ENCODE data around the gene SGPP2. TPM values are rescaled to one million over a fixed set of nuclear protein-coding genes. Genes with fewer than 3 reads are reported as not detected.
A peak's percentile ranks its signal among the peaks of the same experiment; 100 is the strongest.

The SGPP2 gene
- polyA plus RNA-seq, 2 of the 4 experiments (the other 2 are of a cell fraction) = 0.10 to 0.26 TPM

- POLR2A ChIA-PET = no interaction called here
- no peak overlapping the region for H3K27ac ChIP-seq
- FAIRE-seq = no peak
- no peak for ATAC-seq
- H3K9me3 ChIP-seq = no peaks in the 10 kb centered on the region
- H3K4me2 ChIP-seq = no peak overlapping the region
- DNase-seq (ENCODE audit: low read depth in 1 of 2, low spot score in 1 of 2) = no peak
- 30% methylated on average over 8 of the region's 8 CpGs for WGBS (ENCODE audit: missing lambda C conversion rate)
- CTCF ChIA-PET = no interaction called here
- H3K4me3 ChIP-seq = no peak overlapping the region
- no peak for TF ChIP-seq RNF2 (IDR thresholded peaks at IDR 0.05; ENCODE audit: borderline replicate concordance, low read depth)
- H3K4me1 ChIP-seq = no peaks in the 10 kb centered on the region
Measured at GRCh38 chr2:222404151-222404905, 20.0 kb upstream of the SGPP2 start.

DNA sequence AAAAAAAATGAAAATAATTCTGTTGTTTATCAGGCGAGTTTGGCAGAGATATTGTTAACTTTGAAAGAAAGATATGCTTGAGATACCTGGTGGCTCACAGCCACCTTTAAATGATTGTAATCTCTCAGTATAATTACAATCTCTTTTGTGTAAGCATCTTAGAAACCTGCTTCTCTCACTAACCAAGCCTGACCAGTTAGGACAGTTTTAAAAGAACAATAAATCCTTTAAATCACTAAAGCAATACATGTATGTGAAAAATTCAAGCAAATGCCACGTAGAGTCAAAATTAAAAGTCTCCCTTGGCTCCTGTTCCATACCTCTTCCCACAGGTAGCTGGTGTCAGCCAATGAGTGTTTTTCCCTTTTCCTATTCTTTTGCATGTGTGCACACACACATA lies 15.7 kb upstream of the SGPP2 start:
- H3K27ac ChIP-seq = no peak overlapping the region
- H3K9me3 ChIP-seq = peaks cover 8% of the 10 kb centered on the region; the same call in 2 of the 3 replicates
- H3K4me2 ChIP-seq = no peak overlapping the region
- FAIRE-seq (no peak), ATAC-seq (no peak), DNase-seq (ENCODE audit: low read depth in 1 of 2, low spot score in 1 of 2) (no peak)
- H3K4me3 ChIP-seq = no peak overlapping the region
- CTCF ChIA-PET = no interaction called here
- TF ChIP-seq EP300 (IDR thresholded peaks at IDR 0.05) = no peak
- TF ChIP-seq, protein P1, sequence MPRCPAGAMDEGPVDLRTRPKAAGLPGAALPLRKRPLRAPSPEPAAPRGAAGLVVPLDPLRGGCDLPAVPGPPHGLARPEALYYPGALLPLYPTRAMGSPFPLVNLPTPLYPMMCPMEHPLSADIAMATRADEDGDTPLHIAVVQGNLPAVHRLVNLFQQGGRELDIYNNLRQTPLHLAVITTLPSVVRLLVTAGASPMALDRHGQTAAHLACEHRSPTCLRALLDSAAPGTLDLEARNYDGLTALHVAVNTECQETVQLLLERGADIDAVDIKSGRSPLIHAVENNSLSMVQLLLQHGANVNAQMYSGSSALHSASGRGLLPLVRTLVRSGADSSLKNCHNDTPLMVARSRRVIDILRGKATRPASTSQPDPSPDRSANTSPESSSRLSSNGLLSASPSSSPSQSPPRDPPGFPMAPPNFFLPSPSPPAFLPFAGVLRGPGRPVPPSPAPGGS (IDR thresholded peaks at IDR 0.05) = no peak
- no peak for TF ChIP-seq RAD21 (conservative IDR thresholded peaks at IDR 0.05 in 1 of 2, IDR thresholded peaks at IDR 0.05 in 1 of 2)
- TF ChIP-seq ZC3H11A (IDR thresholded peaks at IDR 0.05) = no peak
- TF ChIP-seq MYC (IDR thresholded peaks at IDR 0.05; ENCODE audit: borderline replicate concordance, low read length) = no peak
- no peak for TF ChIP-seq HMGXB4 (CRISPR knock-in tag; IDR thresholded peaks at IDR 0.05; ENCODE audit: borderline replicate concordance)
- no peak for TF ChIP-seq BHLHE40 (IDR thresholded peaks at IDR 0.05; ENCODE audit: low read depth, low read length)
- no peak for TF ChIP-seq JUNB (IDR thresholded peaks at IDR 0.05)
- no peak for TF ChIP-seq MAFK (IDR thresholded peaks at IDR 0.05; ENCODE audit: partially characterized antibody)
- TF ChIP-seq CTCF (IDR thresholded peaks at IDR 0.05) = no peak
- TF ChIP-seq MAX (IDR thresholded peaks at IDR 0.05) = no peak
- TF ChIP-seq POLR2A (IDR thresholded peaks at IDR 0.05; ENCODE audit: low read length) = no peak
- TF ChIP-seq HDAC2 (IDR thresholded peaks at IDR 0.05) = no peak
- TF ChIP-seq KDM1A (IDR thresholded peaks at IDR 0.05; ENCODE audit: low read depth) = no peak
- TF ChIP-seq HEYL (CRISPR knock-in tag; IDR thresholded peaks at IDR 0.05) = no peak
- no peak for TF ChIP-seq ZFP36 (IDR thresholded peaks at IDR 0.05; ENCODE audit: borderline replicate concordance, partially characterized antibody)
- no peak for TF ChIP-seq NR3C1 (IDR thresholded peaks at IDR 0.05)
- H3K4me1 ChIP-seq = no peaks in the 10 kb centered on the region
- POLR2A ChIA-PET = no interaction called here
- WGBS (ENCODE audit: missing lambda C conversion rate) = 3% methylated on average over 2 of the region's 2 CpGs

DNA sequence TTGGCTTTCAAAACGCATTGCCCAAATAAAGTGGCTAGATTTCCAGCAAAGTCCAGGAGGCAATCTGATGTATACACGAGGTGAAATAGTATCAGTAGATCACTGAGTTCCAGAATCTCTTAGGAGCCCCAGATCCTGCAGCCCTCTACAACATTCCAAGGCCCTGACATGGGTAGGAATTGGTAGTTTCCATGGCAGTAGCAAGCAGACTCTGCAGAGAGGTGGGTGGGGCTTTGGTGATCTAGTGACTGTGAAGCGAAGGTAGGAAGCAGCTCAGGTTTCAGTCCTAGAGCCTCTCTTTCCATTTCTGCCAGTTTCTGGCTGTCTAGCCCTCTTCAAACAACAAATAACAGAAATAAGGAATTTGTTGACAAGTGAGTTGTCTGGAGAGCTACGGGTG lies 13.8 kb upstream of the SGPP2 start:
- H3K27ac ChIP-seq = no peak overlapping the region
- H3K4me2 ChIP-seq = no peak overlapping the region
- no peaks in the 10 kb centered on the region for H3K4me1 ChIP-seq
- peaks cover 12% of the 10 kb centered on the region; the same call in 2 of the 3 replicates for H3K9me3 ChIP-seq
- FAIRE-seq (no peak), DNase-seq (ENCODE audit: low read depth in 1 of 2, low spot score in 1 of 2) (no peak), ATAC-seq (peak in 1 of 2 experiments; percentile 30; a peak in 1 of 6 replicates)
- CTCF ChIA-PET = no interaction called here
- H3K4me3 ChIP-seq = no peak overlapping the region
- POLR2A ChIA-PET = no interaction called here
- WGBS (ENCODE audit: missing lambda C conversion rate) = 26% methylated on average over 4 of the region's 4 CpGs
- TF ChIP-seq ZNF302 (CRISPR knock-in tag; IDR thresholded peaks at IDR 0.05) (no peak), HEYL (CRISPR knock-in tag; IDR thresholded peaks at IDR 0.05) (no peak), GATA3 (IDR thresholded peaks at IDR 0.05; ENCODE audit: borderline replicate concordance) (no peak), RAD21 (conservative IDR thresholded peaks at IDR 0.05 in 1 of 2, IDR thresholded peaks at IDR 0.05 in 1 of 2) (no peak), ZFP36 (IDR thresholded peaks at IDR 0.05; ENCODE audit: borderline replicate concordance, partially characterized antibody) (no peak), ZC3H11A (IDR thresholded peaks at IDR 0.05) (no peak), HMGXB4 (CRISPR knock-in tag; IDR thresholded peaks at IDR 0.05; ENCODE audit: borderline replicate concordance) (no peak), MAZ (IDR thresholded peaks at IDR 0.05; ENCODE audit: borderline replicate concordance, low read depth, low read length) (no peak), EHF (CRISPR knock-in tag; IDR thresholded peaks at IDR 0.05) (no peak), PHF8 (IDR thresholded peaks at IDR 0.05; ENCODE audit: borderline replicate concordance, low read depth) (no peak), CTCF (IDR thresholded peaks at IDR 0.05) (no peak), CHD2 (IDR thresholded peaks at IDR 0.05; ENCODE audit: low read length, partially characterized antibody) (no peak)

Data from A549 (cell line).